ENCODE data around the gene ZFHX2.

DNA sequence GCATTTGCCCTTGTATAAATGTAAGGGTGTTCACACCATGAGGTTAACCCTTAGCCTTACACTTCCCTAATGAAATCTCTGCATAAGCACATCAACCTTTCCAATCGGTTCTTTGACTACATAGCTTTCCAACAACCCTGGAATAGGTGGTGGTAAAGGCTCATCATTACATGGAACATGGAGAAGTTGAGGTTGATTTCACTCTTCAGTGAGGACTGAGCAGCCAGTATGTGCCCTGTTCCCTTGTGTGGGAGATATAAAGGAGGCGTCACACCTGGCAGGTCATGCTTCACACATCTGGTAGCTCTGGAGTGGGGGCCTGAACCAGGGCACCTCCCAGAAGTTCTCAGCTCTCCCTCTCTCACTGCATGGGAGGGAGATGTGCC is 48.8 kb upstream of the ZFHX2 start:
- no peak for TF ChIP-seq POLR2A (IDR thresholded peaks at IDR 0.05)
- TF ChIP-seq, protein P1, sequence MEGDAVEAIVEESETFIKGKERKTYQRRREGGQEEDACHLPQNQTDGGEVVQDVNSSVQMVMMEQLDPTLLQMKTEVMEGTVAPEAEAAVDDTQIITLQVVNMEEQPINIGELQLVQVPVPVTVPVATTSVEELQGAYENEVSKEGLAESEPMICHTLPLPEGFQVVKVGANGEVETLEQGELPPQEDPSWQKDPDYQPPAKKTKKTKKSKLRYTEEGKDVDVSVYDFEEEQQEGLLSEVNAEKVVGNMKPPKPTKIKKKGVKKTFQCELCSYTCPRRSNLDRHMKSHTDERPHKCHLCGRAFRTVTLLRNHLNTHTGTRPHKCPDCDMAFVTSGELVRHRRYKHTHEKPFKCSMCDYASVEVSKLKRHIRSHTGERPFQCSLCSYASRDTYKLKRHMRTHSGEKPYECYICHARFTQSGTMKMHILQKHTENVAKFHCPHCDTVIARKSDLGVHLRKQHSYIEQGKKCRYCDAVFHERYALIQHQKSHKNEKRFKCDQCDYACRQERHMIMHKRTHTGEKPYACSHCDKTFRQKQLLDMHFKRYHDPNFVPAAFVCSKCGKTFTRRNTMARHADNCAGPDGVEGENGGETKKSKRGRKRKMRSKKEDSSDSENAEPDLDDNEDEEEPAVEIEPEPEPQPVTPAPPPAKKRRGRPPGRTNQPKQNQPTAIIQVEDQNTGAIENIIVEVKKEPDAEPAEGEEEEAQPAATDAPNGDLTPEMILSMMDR (IDR thresholded peaks at IDR 0.05), result no peak

All from testis (tissue), 2 donors.